Activated CD8-positive, alpha-beta memory T cell treated with anti-CD3 and anti-CD28 coated beads, Interleukin-2, amount 50 U/mL, for 1 hour (primary cell): Measurements from ENCODE around the gene GPR137.

Source experiments
- DNase-seq: peaks from one replicate; pipeline ENCODE4 v3.0.0-alpha.2; 2020; ENCODE audit errors: extremely low read depth

GPR137 gene

GRCh38 chr11:64263947-64264317, 21.7 kb upstream of the GPR137 start:
- DNase-seq, result no peak

DNA sequence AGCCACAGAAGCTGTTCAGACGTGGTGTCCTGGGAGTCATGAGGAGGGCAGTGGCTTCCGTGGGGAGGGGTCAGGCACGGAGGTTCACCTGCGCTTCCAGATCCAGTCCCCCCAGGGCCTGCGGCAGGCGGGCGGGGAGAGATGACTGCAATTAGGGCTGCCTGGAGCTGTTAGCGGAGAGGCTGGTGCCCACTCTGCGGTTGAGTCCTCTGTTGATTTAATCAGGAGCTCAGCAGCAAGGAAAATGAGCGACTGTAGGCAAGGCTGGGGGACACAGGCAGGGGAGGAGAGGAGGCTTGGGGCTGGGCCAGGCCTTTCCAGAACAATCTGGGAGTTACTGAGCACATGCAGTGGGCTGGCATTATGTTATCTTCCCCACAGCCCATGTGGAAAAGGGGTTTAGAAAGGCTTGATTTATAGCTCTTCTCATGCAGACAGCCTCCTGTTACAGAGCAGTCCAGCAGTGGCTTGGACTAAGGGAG, 21.2 kb upstream of the GPR137 start:
- DNase-seq, result no peak

GRCh38 chr11:64265176-64266160, 20.2 kb upstream of the GPR137 start:
- no peak for DNase-seq

- DNase-seq, result no peak
These were observed 19.3 kb upstream of the GPR137 start for GRCh38 chr11:64266339-64266738.

- no peak for DNase-seq
These were observed 18.3 kb upstream of the GPR137 start for GRCh38 chr11:64267207-64267945.

DNA sequence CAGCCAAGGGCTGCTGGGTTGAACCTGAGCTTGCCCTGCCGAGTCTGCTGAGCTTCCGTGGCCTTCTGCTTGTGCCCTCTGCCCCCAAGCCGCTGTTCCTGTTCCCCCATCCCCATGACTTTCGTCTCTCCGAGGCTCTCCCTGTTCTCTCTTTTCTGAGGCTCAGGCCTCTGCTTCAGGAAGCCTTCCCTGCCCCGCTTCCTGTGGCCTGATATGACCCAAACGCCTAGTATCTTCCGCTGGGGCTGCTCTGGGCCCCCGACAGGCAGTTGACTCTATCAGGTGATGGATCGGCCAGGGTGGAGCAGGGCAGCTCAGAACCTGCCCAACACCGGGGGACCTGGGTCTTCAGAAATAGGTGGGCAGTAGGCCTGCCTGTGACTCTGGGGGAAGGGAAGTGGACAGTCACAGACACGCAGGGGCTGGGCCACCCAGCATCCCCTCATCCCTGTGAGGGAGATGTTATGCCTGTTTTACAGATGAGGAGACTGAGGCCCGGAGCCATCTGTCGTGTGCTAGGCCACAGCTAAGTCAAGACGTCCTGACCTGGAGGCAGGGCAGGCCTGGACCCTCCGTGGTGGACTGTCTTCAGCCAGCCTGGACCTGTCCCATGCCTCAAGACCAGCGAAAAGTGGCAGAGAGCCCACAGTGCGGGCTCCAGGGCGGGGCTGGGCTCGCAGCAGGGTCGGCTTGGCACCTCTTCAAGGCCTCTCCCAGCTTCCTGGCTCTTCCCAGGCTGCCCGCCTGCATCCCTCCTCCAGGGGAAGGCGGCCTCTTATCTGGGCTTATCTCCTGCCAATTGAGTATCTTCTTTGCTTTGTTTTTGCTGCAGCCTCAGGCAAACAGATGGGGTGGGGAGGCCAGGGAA, 17.4 kb upstream of the GPR137 start:
- DNase-seq, result no peak

GRCh38 chr11:64268893-64269539, 16.6 kb upstream of the GPR137 start:
- DNase-seq, result no peak

GRCh38 chr11:64269540-64270220, 16.0 kb upstream of the GPR137 start:
- peak; percentile 94 for DNase-seq

GRCh38 chr11:64275031-64275800, 10.4 kb upstream of the GPR137 start:
- DNase-seq, result no peak

GRCh38 chr11:64275841-64276240, 9.8 kb upstream of the GPR137 start:
- DNase-seq, result no peak

DNA sequence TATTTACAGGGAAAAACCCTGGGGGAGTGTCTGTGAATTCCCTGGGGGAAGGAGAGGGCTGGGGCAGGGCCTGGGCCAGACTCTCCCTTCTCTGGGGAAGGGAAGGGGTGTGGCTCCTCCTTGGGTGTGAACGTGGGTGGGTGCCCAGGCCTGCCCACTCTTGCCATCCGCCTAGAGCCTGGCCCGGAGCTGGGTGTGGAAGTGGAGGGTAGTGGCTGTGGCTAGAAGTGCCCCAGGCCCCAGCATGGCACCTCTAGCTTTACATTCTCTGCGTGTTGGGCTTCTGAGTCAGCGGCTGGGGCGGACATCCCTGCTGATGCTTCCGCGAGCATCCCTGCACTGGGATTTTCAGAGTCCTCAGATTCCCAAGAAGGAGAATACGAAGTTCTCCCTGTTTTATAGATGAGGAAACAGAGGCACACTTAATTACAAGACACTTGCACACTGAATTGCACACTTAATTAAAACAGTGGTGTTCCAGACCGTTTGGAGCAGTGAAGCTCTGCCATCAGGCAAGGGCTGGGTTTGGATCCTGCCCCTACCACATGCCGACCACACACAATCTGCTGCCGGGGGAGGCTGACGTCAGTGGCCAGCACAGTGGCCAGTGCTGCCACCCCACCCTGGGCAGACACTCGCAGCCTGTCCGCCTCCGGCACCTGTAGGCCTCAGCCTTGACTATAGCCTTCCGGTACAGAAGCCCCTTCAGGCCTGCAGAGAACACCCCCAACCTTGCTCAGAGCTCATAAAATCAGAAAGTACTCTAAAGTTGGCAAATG, 8.8 kb upstream of the GPR137 start:
- DNase-seq, result no peak

GRCh38 chr11:64278576-64279190, 7.0 kb upstream of the GPR137 start:
- DNase-seq, result no peak

DNA sequence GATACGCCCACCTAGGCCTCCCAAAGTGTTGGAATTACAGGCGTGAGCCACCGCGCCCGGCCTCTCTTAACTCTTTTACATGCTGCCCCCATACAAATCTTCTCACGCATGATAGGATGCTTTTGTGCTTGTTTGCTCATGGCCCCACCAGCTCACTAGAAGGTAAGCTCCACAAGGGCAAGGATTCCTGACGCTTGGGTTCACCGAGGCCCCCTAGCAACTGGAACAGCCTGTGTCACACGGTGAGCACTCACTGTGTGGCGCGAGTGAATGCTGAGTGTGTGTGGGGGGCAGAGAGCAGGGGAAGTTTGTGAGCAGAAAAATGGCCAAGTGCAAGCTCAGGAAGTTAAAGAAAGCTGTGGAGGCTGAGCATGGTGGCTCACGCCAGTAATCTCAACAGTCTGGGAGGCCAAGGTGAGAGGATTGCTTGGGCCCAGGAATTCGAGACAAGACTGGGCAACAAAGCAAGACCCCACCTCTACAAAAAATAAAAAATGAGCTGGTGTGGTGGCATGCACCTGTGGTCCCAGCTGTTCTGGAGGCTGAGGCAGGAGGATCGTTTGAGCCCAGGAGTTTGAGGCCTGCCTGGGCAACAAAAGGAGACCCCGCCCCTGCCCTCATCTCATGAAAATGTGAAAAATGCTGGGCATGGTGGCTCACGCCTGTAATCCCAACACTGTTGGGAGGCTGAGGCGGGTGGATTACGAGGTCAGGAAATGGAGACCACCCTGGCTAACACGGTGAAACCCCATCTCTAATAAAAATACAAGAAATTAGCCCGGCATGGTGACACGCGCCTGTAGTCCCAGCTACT, 3.5 kb upstream of the GPR137 start:
- DNase-seq, result no peak

DNA sequence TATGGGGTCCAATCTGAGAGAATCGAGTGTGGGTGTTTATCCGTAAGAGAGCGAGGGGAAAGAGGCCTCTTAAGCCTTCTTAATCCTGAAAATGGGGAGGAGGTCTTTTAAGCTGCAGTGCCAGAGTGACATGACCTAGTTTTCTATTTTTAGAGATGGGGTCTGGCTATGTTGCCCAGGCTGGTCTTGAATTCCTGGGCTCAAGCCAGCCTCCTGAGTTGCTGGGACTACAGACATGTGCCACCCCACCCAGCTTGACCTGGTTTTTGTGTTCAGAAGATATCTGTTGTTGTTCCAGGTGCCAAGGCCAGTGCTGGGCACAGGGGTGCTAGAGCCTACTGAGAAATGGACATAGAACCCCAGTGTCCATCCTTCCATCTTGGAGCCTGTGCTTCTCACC, 2.6 kb upstream of the GPR137 start:
- no peak for DNase-seq

- DNase-seq, result peak; percentile 76
These were observed 1.3 kb upstream of the GPR137 start, which contains the start of gene BAD for GRCh38 chr11:64284048-64284961. BAD (minus strand) TSS chr11:64284665; CDS start chr11:64284368, 297 bp downstream.
